TTC549 (cell line): ENCODE measurements around the gene PDE6D.

Experiments used
- FAIRE-seq: peaks from 2 replicates; lab custom pipeline; 2012; peaks lifted over from hg19 to GRCh38; lab: Jason Lieb, UNC

PDE6D gene

GRCh38 chr2:231682603-231683291 is 98.3 kb downstream of the PDE6D start:
- no peak for FAIRE-seq
